Spleen (tissue), 7 donors: Measurements from ENCODE around the gene ARFGEF3.

ENCODE experiments used
- CTCF ChIP-seq, 11 experiments: fragments of 200-600 bp in 7 of 11; fragments of 450-650 bp in 4 of 11; sonication (generic) in 4 of 11; IDR thresholded peaks in 8 of 11; conservative IDR thresholded peaks in 3 of 11; 1 replicate in 7 of 11; 2 replicates in 4 of 11; pipeline versions ENCODE4 v1.4.0 to v1.8.0; 2016 to 2021; ENCODE audit warnings: antibody characterized with exemption in 11 of 11, inconsistent platforms in 4 of 11, mild to moderate bottlenecking in 1 of 11
- POLR2AphosphoS5 ChIP-seq, 3 donors: sonication (generic); formaldehyde crosslinking; IDR thresholded peaks; one replicate each; pipeline ENCODE4 v1.5.1; 2017; ENCODE audit warnings: antibody characterized with exemption in 3 of 3
- donor health status: DM: no; HTN: no; CAD: no; lungs with moderate emphysema.
- donor health status: DM: no; HTN: no; CAD: no.
- donor health status: DM: no; HTN: no; CAD: no.

GRCh38 chr6:138334000-138334399, 172.3 kb downstream of the ARFGEF3 start:
- TF ChIP-seq CTCF (IDR thresholded peaks at IDR 0.05 in 8 of 11, conservative IDR thresholded peaks at IDR 0.05 in 3 of 11) (no peak), POLR2AphosphoS5 (IDR thresholded peaks at IDR 0.05) (no peak)
